Gastrocnemius medialis (tissue), 4 donors: Measurements from ENCODE around the gene ING1. TPM values are rescaled to one million over a fixed set of nuclear protein-coding genes. Genes with fewer than 3 reads are reported as not detected.
"Not testable (repeated sequence)": the region's sequence is repeated elsewhere in the genome, so short reads cannot be mapped to it uniquely, and the experiment has no call there.

Experiments used
- ATAC-seq, 2 donors: fragments of 150-250 bp; one replicate each; pipeline ENCODE4 v1.9.1; 2016
- DNase-seq, 2 donors: peaks; one replicate each; pipeline ENCODE4 v3.0.0-alpha.2; 2019
- H3K27ac ChIP-seq, 4 donors: fragments of 200-600 bp; sonication (generic); 1 replicate in 1 of 4; 2 replicates in 3 of 4; pipeline ENCODE4 v1.5.1; 2016 to 2018; ENCODE audit warnings: mild to moderate bottlenecking in 2 of 4, moderate library complexity in 1 of 4
- H3K27me3 ChIP-seq, 3 donors: fragments of 200-600 bp; sonication (generic) in 2 of 3; 1 replicate in 1 of 3; 2 replicates in 2 of 3; pipeline versions ENCODE4 v1.5.1 to v1.6.0; 2016 to 2019; ENCODE audit warnings: mild to moderate bottlenecking in 1 of 3, moderate library complexity in 1 of 3
- H3K36me3 ChIP-seq, 2 donors: fragments of 200-600 bp; sonication (generic) in 1 of 2; one replicate each; pipeline ENCODE4 v1.5.1; 2017 to 2018
- H3K4me1 ChIP-seq, 2 donors: fragments of 200-600 bp; sonication (generic) in 1 of 2; one replicate each; pipeline ENCODE4 v1.5.1; 2016 to 2017; ENCODE audit warnings: mild to moderate bottlenecking in 2 of 2
- H3K4me3 ChIP-seq, 4 donors: fragments of 200-600 bp; sonication (generic) in 3 of 4; 1 replicate in 1 of 4; 2 replicates in 3 of 4; pipeline ENCODE4 v1.5.1; 2016 to 2019; ENCODE audit warnings: mild to moderate bottlenecking in 2 of 4
- H3K9me3 ChIP-seq, 3 donors: fragments of 200-600 bp; sonication (generic) in 2 of 3; 1 replicate in 1 of 3; 2 replicates in 2 of 3; pipeline ENCODE4 v1.5.1; 2016 to 2019
- CTCF ChIP-seq, 5 experiments: fragments of 450-650 bp in 3 of 5; fragments of 200-600 bp in 2 of 5; sonication (generic) in 2 of 5; IDR thresholded peaks in 4 of 5; conservative IDR thresholded peaks in 1 of 5; 1 replicate in 4 of 5; 2 replicates in 1 of 5; pipeline ENCODE4 v1.5.1; 2016 to 2019; ENCODE audit warnings: antibody characterized with exemption in 5 of 5, mild to moderate bottlenecking in 3 of 5, moderate library complexity in 3 of 5
- POLR2A ChIP-seq, 2 donors: fragments of 450-650 bp; IDR thresholded peaks; one replicate each; pipeline ENCODE4 v1.6.1; 2017; ENCODE audit warnings: antibody characterized with exemption in 2 of 2, mild to moderate bottlenecking in 2 of 2, moderate library complexity in 2 of 2
- in situ Hi-C, 4 donors: fragments of 200-750 bp; cut with MboI; loops; one replicate each; pipeline versions ENCODE4 v1.15.0 to v1.8.0; 2017; ENCODE audit warnings: low sequenced_read_pairs in 4 of 4
- intact Hi-C: fragments of 100-400 bp; cut with DNase I; formaldehyde crosslinking; loops from one replicate; pipeline ENCODE4 v1.15.1; 2023; ENCODE audit warnings: low total_unique reads
- total RNA-seq, 4 donors: library from RNA; depleted of rRNA; stranded (reverse); fragments of >200 nt; gene quantifications; one replicate each; pipeline versions ENCODE4 v1.1.0 to v1.2.3, GENCODE V29; 2016

ING1 gene
- total RNA-seq, 4 donors from 2014 or later, result 5.9 to 18.2 (median 13.5) TPM

GRCh38 chr13:110700641-110701040 is 12.9 kb upstream of the ING1 start:
- intact Hi-C loops, result no loop called here
- DNase-seq, result no peak
- Histone ChIP-seq H3K36me3 (peaks cover 0 to 38% of the 10 kb centered on the region in 2 donors), H3K27ac (peak overlapping the region; percentile 36 to 89 (median 82)), H3K4me3 (no peak overlapping the region), H3K27me3 (no peaks in the 10 kb centered on the region), H3K4me1 (peaks cover 52 to 55% of the 10 kb centered on the region in 2 donors), H3K9me3 (no peaks in the 10 kb centered on the region)
- in situ Hi-C loops, result loop anchor here in 3 of 4 donors (10.0 to 25.0 kb wide), 3 partner anchors 76 to 214 kb away; partner anchors contain the start of gene ANKRD10 (in 3 of the 3)
- ATAC-seq, result no peak
- no peak for TF ChIP-seq CTCF (IDR thresholded peaks at IDR 0.05 in 4 of 5, conservative IDR thresholded peaks at IDR 0.05 in 1 of 5)
- TF ChIP-seq POLR2A (IDR thresholded peaks at IDR 0.05), result no peak

- H3K27me3 ChIP-seq, ATAC-seq, DNase-seq, intact Hi-C loops, H3K4me3 ChIP-seq, H3K9me3 ChIP-seq: not testable (repeated sequence)
- in situ Hi-C loops, result loop anchor here in 3 of 4 donors (10.0 to 25.0 kb wide), 3 partner anchors 76 to 214 kb away; partner anchors contain the start of gene ANKRD10 (in 3 of the 3)
- Histone ChIP-seq H3K36me3 (peaks cover 0 to 38% of the 10 kb centered on the region in 2 donors), H3K4me1 (peaks cover 52 to 55% of the 10 kb centered on the region in 2 donors), H3K27ac (peak overlapping the region; percentile 79 to 89 (median 84))
Observed at GRCh38 chr13:110701061-110701460, 12.4 kb upstream of the ING1 start.

GRCh38 chr13:110702089-110702488 is 11.4 kb upstream of the ING1 start:
- no peak for TF ChIP-seq CTCF (IDR thresholded peaks at IDR 0.05 in 4 of 5, conservative IDR thresholded peaks at IDR 0.05 in 1 of 5)
- no peak for TF ChIP-seq POLR2A (IDR thresholded peaks at IDR 0.05)
- no peaks in the 10 kb centered on the region for H3K27me3 ChIP-seq
- no peaks in the 10 kb centered on the region for H3K9me3 ChIP-seq
- H3K27ac ChIP-seq, result peak overlapping the region; percentile 79 to 89 (median 84)
- in situ Hi-C loops (loop anchor here in 3 of 4 donors (10.0 to 25.0 kb wide), 3 partner anchors 77 to 213 kb away; partner anchors contain the start of gene ANKRD10 (in 3 of the 3)), intact Hi-C loops (loop anchor here (2.0 kb wide), 1 partner anchor 15 kb away; no protein-coding TSS in a partner anchor)
- H3K4me1 ChIP-seq, result peaks cover 59 to 60% of the 10 kb centered on the region in 2 donors
- no peak for ATAC-seq
- DNase-seq, result no peak
- peaks cover 0 to 37% of the 10 kb centered on the region in 2 donors for H3K36me3 ChIP-seq
- peak overlapping the region in 1 of 4 donors; percentile 9 for H3K4me3 ChIP-seq

GRCh38 chr13:110702591-110703526 is 10.6 kb upstream of the ING1 start:
- intact Hi-C loops (loop anchor here (2.0 kb wide), 1 partner anchor 14 kb away; no protein-coding TSS in a partner anchor), in situ Hi-C loops (loop anchor here in 3 of 4 donors (10.0 to 25.0 kb wide), 3 partner anchors 78 to 212 kb away; partner anchors contain the start of gene ANKRD10 (in 3 of the 3))
- peaks cover 0 to 29% of the 10 kb centered on the region in 2 donors for H3K36me3 ChIP-seq

More at GRCh38 chr13:110702591-110703526, 10.6 kb upstream of the ING1 start:
- no peaks in the 10 kb centered on the region for H3K9me3 ChIP-seq
- H3K27me3 ChIP-seq, result no peaks in the 10 kb centered on the region
- TF ChIP-seq CTCF (IDR thresholded peaks at IDR 0.05 in 4 of 5, conservative IDR thresholded peaks at IDR 0.05 in 1 of 5) (no peak), POLR2A (IDR thresholded peaks at IDR 0.05) (peak in 1 of 2 donors; percentile 5)
- peak in 1 of 2 donors; percentile 75 for DNase-seq
- H3K4me1 ChIP-seq, result peaks cover 54 to 55% of the 10 kb centered on the region in 2 donors
- peak overlapping the region in 2 of 4 donors; percentile 7 to 9 for H3K4me3 ChIP-seq
- H3K27ac ChIP-seq, result peak overlapping the region; percentile 79 to 89 (median 84)
- peak in 1 of 2 donors; percentile 43 for ATAC-seq
